H1 (cell line): ENCODE measurements around the gene LRRC32. TPM values are rescaled to one million over a fixed set of nuclear protein-coding genes. Genes with fewer than 3 reads are reported as not detected.
"Not testable (repeated sequence)": the region's sequence is repeated elsewhere in the genome, so short reads cannot be mapped to it uniquely, and the experiment has no call there.

ENCODE experiments used
- CTCF ChIA-PET: fragments of 300-600 bp; sonication (Branson Sonifier 250); formaldehyde crosslinking; loops from one replicate; lab custom pipeline; 2021; ENCODE audit not compliant: partially characterized antibody; lab: Charles Lee
- POLR2A ChIA-PET: fragments of 300-600 bp; sonication (Branson Sonifier 250); formaldehyde crosslinking; loops from one replicate; lab custom pipeline; 2021; ENCODE audit warnings: inconsistent platforms; ENCODE audit not compliant: partially characterized antibody; lab: Charles Lee
- DNase-seq, 2 experiments: peaks; one replicate each; pipeline versions ENCODE4 v3.0.0 to v3.0.0-alpha.2; 2010 to 2022; ENCODE audit warnings: low spot score in 2 of 2, low read depth in 1 of 2, mixed read lengths in 1 of 2
- FAIRE-seq: peaks from 2 replicates; lab custom pipeline; 2011; peaks lifted over from hg19 to GRCh38; lab: Jason Lieb, UNC
- H2AFZ ChIP-seq: 2 replicates; pipeline ENCODE4 v1.8.1; 2012; ENCODE audit warnings: low read length, inconsistent platforms
- H2AK5ac ChIP-seq: 2 replicates; pipeline ENCODE4 v1.6.1; 2013; ENCODE audit warnings: low read depth, low read length
- H2BK120ac ChIP-seq: replicated peaks from 2 replicates; pipeline ENCODE3; 2013; ENCODE audit warnings: low read depth, low read length, inconsistent platforms
- H2BK12ac ChIP-seq: 2 replicates; pipeline ENCODE4 v1.6.1; 2013; ENCODE audit warnings: low read depth, low read length
- H2BK15ac ChIP-seq: 2 replicates; pipeline ENCODE4 v1.6.1; 2013; ENCODE audit warnings: low read length
- H2BK20ac ChIP-seq: 2 replicates; pipeline ENCODE4 v1.6.1; 2013; ENCODE audit warnings: low read length
- H2BK5ac ChIP-seq: 2 replicates; pipeline ENCODE4 v1.6.1; 2013; ENCODE audit warnings: low read depth, low read length
- H3K14ac ChIP-seq: 2 replicates; pipeline ENCODE4 v1.6.1; 2013; ENCODE audit warnings: inconsistent platforms; ENCODE audit not compliant: insufficient read length
- H3K18ac ChIP-seq: 2 replicates; pipeline ENCODE4 v1.6.1; 2013; ENCODE audit warnings: low read length; ENCODE audit errors: extremely low read depth
- H3K23ac ChIP-seq: 2 replicates; pipeline ENCODE4 v1.6.1; 2013; ENCODE audit warnings: inconsistent platforms; ENCODE audit not compliant: insufficient read length
- H3K23me2 ChIP-seq: 2 replicates; pipeline ENCODE4 v1.6.1; 2013; ENCODE audit warnings: low read depth, low read length
- H3K27ac ChIP-seq: 2 replicates; pipeline ENCODE4 v1.6.1; 2011; ENCODE audit warnings: low read depth, low read length, inconsistent platforms
- H3K27me3 ChIP-seq, 4 experiments: replicated peaks in 1 of 4; 1 replicate in 1 of 4; 2 replicates in 3 of 4; pipeline versions ENCODE4 v1.6.1 to v1.8.1; 2011 to 2013; ENCODE audit warnings: low read length in 3 of 4, mild to moderate bottlenecking in 3 of 4, inconsistent platforms in 2 of 4, mixed read lengths in 2 of 4, moderate library complexity in 1 of 4; ENCODE audit not compliant: control insufficient read depth in 3 of 4, insufficient read depth in 3 of 4; ENCODE audit errors: extremely low read depth in 1 of 4
- H3K36me3 ChIP-seq, 4 experiments: 2 replicates each; pipeline versions ENCODE4 v1.6.1 to v1.8.1; 2011 to 2013; ENCODE audit warnings: mild to moderate bottlenecking in 4 of 4, low read length in 3 of 4, moderate library complexity in 2 of 4, control low read depth in 1 of 4, inconsistent platforms in 1 of 4; ENCODE audit not compliant: insufficient read depth in 4 of 4, control insufficient read depth in 2 of 4
- H3K4ac ChIP-seq: replicated peaks from 2 replicates; pipeline ENCODE3; 2013; ENCODE audit warnings: low read length, low read depth, mixed read lengths, inconsistent platforms; ENCODE audit not compliant: insufficient read length
- H3K4me1 ChIP-seq, 4 experiments: replicated peaks in 1 of 4; 1 replicate in 1 of 4; 2 replicates in 3 of 4; pipeline versions ENCODE4 v1.6.1 to v1.8.1; 2011 to 2013; ENCODE audit warnings: low read length in 3 of 4, inconsistent platforms in 2 of 4, mixed read lengths in 1 of 4; ENCODE audit not compliant: insufficient read depth in 4 of 4, control insufficient read depth in 3 of 4
- H3K4me2 ChIP-seq, 2 experiments: 2 replicates each; pipeline versions ENCODE4 v1.6.1 to v1.8.1; 2011 to 2013; ENCODE audit warnings: low read depth in 2 of 2, low read length in 2 of 2, control low read depth in 1 of 2, inconsistent platforms in 1 of 2, mild to moderate bottlenecking in 1 of 2; ENCODE audit not compliant: insufficient read depth in 1 of 2
- H3K4me3 ChIP-seq, 4 experiments: fragments of 200-600, 300-600 bp in 1 of 4; sonication (generic), shearing (Covaris generic), sonication (Bioruptor Twin) in 1 of 4; 2 replicates each; pipeline versions ENCODE4 v1.5.1 to v1.8.1; 2011 to 2016; ENCODE audit warnings: low read length in 4 of 4, low read depth in 3 of 4, control low read depth in 2 of 4, inconsistent platforms in 2 of 4, mild to moderate bottlenecking in 2 of 4, mixed read lengths in 1 of 4, moderate library complexity in 1 of 4; ENCODE audit not compliant: insufficient read depth in 2 of 4; ENCODE audit errors: extremely low read depth in 1 of 4
- H3K56ac ChIP-seq: replicated peaks from 2 replicates; pipeline ENCODE3; 2013; ENCODE audit warnings: low read depth, mild to moderate bottlenecking, mixed read lengths, low read length, inconsistent platforms; ENCODE audit not compliant: insufficient read length
- H3K79me1 ChIP-seq: 2 replicates; pipeline ENCODE4 v1.6.1; 2013; ENCODE audit warnings: low read depth, low read length, control low read depth
- H3K79me2 ChIP-seq, 2 experiments: 2 replicates each; pipeline versions ENCODE4 v1.6.1 to v1.8.1; 2012 to 2013; ENCODE audit warnings: low read length in 2 of 2, mild to moderate bottlenecking in 2 of 2, inconsistent platforms in 1 of 2; ENCODE audit not compliant: insufficient read depth in 2 of 2, control insufficient read depth in 1 of 2
- H3K9ac ChIP-seq, 4 experiments: replicated peaks in 1 of 4; 1 replicate in 1 of 4; 2 replicates in 3 of 4; pipeline versions ENCODE4 v1.6.1 to v1.8.1; 2011 to 2013; ENCODE audit warnings: low read depth in 3 of 4, low read length in 3 of 4, control low read depth in 2 of 4, mild to moderate bottlenecking in 2 of 4, moderate library complexity in 2 of 4, inconsistent platforms in 1 of 4; ENCODE audit errors: extremely low read depth in 1 of 4
- H3K9me3 ChIP-seq, 2 experiments: 2 replicates each; pipeline versions ENCODE4 v1.6.1 to v1.8.1; 2012 to 2013; ENCODE audit warnings: mild to moderate bottlenecking in 2 of 2, moderate library complexity in 2 of 2, control low read depth in 1 of 2, inconsistent platforms in 1 of 2, low read depth in 1 of 2, low read length in 1 of 2, mixed read lengths in 1 of 2; ENCODE audit not compliant: insufficient read depth in 2 of 2
- H4K20me1 ChIP-seq, 2 experiments: replicated peaks in 1 of 2; 2 replicates each; pipeline versions ENCODE3 to v1.8.1; 2011 to 2013; ENCODE audit warnings: inconsistent platforms in 2 of 2, low read length in 2 of 2, mild to moderate bottlenecking in 1 of 2; ENCODE audit not compliant: insufficient read depth in 2 of 2, control insufficient read depth in 1 of 2
- H4K5ac ChIP-seq: 2 replicates; pipeline ENCODE4 v1.6.1; 2013; ENCODE audit warnings: low read length, low read depth, mixed read lengths, inconsistent platforms; ENCODE audit not compliant: insufficient read length
- H4K8ac ChIP-seq: 2 replicates; pipeline ENCODE4 v1.8.0; 2013; ENCODE audit warnings: mild to moderate bottlenecking, moderate library complexity, low read length, inconsistent platforms; ENCODE audit not compliant: insufficient read depth; ENCODE audit errors: extremely low read depth
- H4K91ac ChIP-seq: replicated peaks from 2 replicates; pipeline ENCODE3; 2013; ENCODE audit warnings: low read length, mixed read lengths, inconsistent platforms; ENCODE audit not compliant: insufficient read length
- WGBS, 2 experiments: shearing (Covaris generic) in 1 of 2; methylation state at CpG; one replicate each; pipeline versions ENCODE4 v1.1.6 to v1.1.7; 2013 to 2015; ENCODE audit warnings: low lambda C conversion rate in 2 of 2, mixed read lengths in 2 of 2, inconsistent platforms in 1 of 2, low coverage in 1 of 2, missing lambda C conversion rate in 1 of 2; ENCODE audit not compliant: insufficient replicate concordance in 2 of 2, insufficient coverage in 1 of 2, insufficient read length in 1 of 2; ENCODE audit errors: extremely low coverage in 1 of 2, missing lambda C conversion rate in 1 of 2; 5-methylcytosine and 5-hydroxymethylcytosine counted together
- polyA plus RNA-seq, 7 experiments: library from polyadenylated mRNA; depleted of rRNA in 3 of 7; stranded (reverse) in 5 of 7; unstranded in 2 of 7; fragments of >200 nt in 5 of 7; fragments of 200-250 nt in 2 of 7; gene quantifications; 1 replicate in 5 of 7; 2 replicates in 1 of 7; 4 replicates in 1 of 7; pipeline versions ENCODE4 v1.2.1 to v1.2.3, GENCODE V29; 2011 to 2013; ENCODE audit warnings: missing spikeins in 2 of 7, mixed read lengths in 2 of 7
- total RNA-seq: library from RNA; stranded (reverse); fragmentation: NEBNext Ultra II Directional; extraction: Animal tissue kit (Norgen Biotek cat#: 25700); gene quantifications from 2 replicates; pipeline ENCODE4 v1.2.1, GENCODE V29; 2021

The LRRC32 gene
- total and polyA plus RNA-seq, 2 of the 8 experiments (the other 6 are each of a cell fraction or from before 2014, with no cell fraction given): 0.99 to 1.9 TPM

- H3K27ac ChIP-seq, H2BK5ac ChIP-seq, CTCF ChIA-PET, H4K8ac ChIP-seq, H2BK120ac ChIP-seq, H3K4me1 ChIP-seq, H2AK5ac ChIP-seq, H2BK12ac ChIP-seq, H3K56ac ChIP-seq, FAIRE-seq, POLR2A ChIA-PET, H3K9me3 ChIP-seq, H3K18ac ChIP-seq, H2BK20ac ChIP-seq, H4K20me1 ChIP-seq, H4K91ac ChIP-seq, H3K27me3 ChIP-seq, H3K36me3 ChIP-seq, H3K9ac ChIP-seq, H4K5ac ChIP-seq, DNase-seq, H2AFZ ChIP-seq, H3K23ac ChIP-seq, H2BK15ac ChIP-seq, H3K79me1 ChIP-seq, H3K79me2 ChIP-seq, H3K23me2 ChIP-seq, H3K14ac ChIP-seq, H3K4ac ChIP-seq, H3K4me2 ChIP-seq, H3K4me3 ChIP-seq: not testable (repeated sequence)
- no CpG with 5 or more reads among the region's 5 CpGs for WGBS, 2 experiments
These were observed 50.7 kb downstream of the LRRC32 start for GRCh38 chr11:76619801-76620200.
